Fibroblast of skin of left quadriceps (primary cell): ENCODE data around the gene ALDH16A1.
"Not testable (repeated sequence)": the region's sequence is repeated elsewhere in the genome, so short reads cannot be mapped to it uniquely, and the experiment has no call there.

Experiments used
- DNase-seq, 2 experiments: peaks; one replicate each; pipeline ENCODE4 v3.0.0-alpha.2; 2013; ENCODE audit warnings: low read depth in 2 of 2

The ALDH16A1 gene

DNA sequence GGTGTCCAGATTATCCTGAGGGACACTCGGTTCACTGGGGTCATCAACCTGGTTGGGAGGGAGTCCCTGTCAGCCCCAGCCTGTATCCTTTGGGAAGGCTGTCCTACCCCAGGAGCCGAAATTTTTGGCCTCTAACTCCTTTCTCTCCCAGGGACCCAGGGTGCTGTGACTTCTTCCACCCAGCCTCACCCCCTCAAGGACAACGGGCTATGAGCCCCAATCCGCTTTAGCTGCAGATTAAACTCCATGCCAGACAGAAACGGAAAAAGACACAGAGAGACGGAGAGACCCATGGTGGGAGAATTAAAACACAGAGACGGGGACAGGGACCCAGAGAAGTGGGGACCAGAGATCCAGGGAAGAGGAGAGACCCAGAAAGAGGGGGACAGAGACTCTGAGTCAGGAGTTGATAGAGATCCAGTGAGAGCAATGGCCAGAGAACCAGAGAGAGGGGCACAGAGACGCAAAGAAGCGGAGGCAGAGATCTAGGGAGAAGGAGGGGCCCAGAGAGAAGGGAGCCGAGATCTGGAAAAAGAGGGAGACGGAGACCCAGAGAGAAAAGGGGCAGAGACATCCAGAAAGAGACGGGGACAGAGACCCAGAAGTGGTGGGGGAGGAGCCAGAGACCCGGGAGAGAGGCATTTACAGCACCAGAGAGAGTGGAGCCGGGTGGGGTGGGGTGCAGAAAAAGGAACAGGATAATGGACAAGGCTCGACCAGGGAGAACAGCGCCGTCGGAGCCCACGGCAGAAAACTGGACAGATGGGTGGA is 12.4 kb upstream of the ALDH16A1 start:
- no peak for DNase-seq

GRCh38 chr19:49441210-49441959 is 11.6 kb upstream of the ALDH16A1 start, which contains the start of gene SLC17A7:
TSS of gene SLC17A7 (minus strand) at chr19:49441527. CDS start at chr19:49441379, 148 bp downstream.
- DNase-seq: no peak

GRCh38 chr19:49441960-49442350 is 11.1 kb upstream of the ALDH16A1 start:
- no peak for DNase-seq

DNA sequence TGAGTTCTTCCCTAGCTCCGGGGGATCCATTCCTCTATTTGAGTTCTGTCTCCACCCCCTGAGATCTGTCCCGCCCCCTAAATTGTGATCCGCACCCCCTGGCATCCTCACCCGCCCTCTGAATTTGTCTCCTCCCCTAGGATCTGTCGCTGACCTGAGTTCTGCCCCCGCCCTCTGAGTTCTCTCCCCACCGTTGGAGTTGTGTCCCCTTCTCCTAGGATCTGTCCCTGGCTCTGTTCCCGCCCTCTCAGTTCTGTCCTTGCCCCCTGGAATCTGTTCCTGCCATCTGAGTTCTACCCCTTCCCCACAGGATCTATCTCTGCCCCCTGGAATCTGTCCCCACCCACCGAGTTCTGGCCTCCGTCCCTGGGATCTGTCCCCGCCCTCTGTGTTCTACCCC is 10.7 kb upstream of the ALDH16A1 start:
- no peak for DNase-seq

GRCh38 chr19:49442771-49443365 is 10.2 kb upstream of the ALDH16A1 start:
- peak; percentile 63 to 65 for DNase-seq

DNA sequence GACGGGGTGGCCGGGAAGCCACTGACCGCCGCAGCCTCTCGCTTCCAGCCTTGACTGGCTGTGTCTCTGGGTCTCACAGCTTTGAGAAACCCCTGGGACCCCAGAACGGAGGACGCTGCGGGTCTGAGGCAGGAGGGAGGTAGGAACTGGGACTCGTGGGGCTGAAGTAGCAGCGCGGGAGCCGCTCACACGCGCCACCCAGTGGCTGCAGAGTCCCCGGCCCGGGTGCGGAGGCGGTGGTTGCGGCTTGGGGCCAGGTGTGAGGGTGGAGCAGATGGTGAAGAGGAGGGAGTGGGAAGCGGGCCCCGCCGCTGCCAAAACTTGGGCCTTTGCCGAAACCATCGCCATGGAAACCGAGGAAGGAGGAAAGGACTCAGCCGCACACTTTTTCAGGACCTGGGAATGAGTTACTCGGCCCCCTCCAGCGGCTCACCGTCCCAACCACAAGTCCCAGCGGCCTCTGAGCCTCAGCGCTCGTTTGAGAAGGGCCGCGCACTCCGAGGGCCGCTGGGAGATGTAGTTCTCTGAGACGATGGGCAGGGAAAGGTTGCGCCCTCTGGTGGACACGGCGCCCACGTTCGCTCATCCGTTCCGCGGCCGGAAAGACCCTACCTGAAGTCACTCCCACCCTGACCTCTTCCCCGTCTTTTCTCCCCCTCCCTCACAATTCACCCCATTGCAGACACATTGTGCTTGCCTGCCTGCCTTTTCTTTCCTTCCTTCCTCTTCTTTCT is 9.5 kb upstream of the ALDH16A1 start:
- DNase-seq: peak; percentile 89 to 90

- DNase-seq: not testable (repeated sequence)
Observed at GRCh38 chr19:49444100-49444700, 8.8 kb upstream of the ALDH16A1 start.

DNA sequence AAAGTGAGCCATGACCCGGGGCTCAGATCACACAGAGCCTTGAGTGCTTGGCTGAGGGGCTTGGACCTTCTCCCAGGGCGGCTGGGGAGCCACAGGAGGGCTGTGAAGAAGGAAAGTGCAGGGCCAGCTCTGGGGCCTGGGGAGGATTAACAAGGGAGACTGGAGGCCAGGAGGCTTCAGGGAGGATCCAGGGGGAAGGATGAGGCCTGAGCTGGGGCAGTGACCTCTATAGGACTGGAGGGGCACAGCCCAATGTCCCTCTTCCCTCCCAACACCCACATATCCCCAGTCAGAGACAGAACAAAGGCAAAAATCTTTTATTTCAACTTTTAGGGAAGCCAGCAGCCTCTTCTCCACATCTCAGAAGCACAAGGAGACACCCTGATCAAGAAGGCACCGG is 7.0 kb upstream of the ALDH16A1 start:
- no peak for DNase-seq

- DNase-seq: no peak
Observed at GRCh38 chr19:49447485-49448431, 5.3 kb upstream of the ALDH16A1 start.

- no peak for DNase-seq
Observed at GRCh38 chr19:49448432-49448786, 4.6 kb upstream of the ALDH16A1 start.

GRCh38 chr19:49450405-49450804 is 2.6 kb upstream of the ALDH16A1 start:
- no peak for DNase-seq

- peak; percentile 99 for DNase-seq
Observed at GRCh38 chr19:49451430-49452181, 1.4 kb upstream of the ALDH16A1 start, which contains the start of gene PIH1D1. TSS of gene PIH1D1 (minus strand) at chr19:49451814. CDS start at chr19:49451574, 240 bp downstream.

DNA sequence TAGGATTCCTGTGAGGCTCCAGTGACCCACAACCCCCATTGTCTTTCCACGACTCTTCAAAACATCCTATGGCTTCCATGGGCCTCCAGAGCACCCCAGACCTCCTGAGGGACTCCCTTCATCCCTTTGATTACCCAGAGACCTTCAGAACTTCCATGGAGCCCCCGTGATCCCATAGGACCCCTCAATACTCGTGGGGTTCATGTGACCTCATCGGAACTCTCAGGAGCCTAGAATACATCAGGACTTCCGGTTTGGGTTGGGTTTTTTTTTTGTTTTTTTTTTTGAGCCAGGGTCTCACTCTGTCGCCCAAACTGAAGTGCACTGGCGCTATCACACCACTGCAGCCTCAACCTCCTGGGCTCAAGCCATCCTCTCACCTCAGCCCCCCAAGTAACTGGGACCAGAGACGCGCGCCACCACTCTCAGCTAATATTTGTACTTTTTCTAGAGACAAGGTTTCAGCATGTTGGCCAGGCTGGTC is 774 bp downstream of the ALDH16A1 start:
- DNase-seq: no peak

- no peak for DNase-seq
Observed at GRCh38 chr19:49455773-49456172, 2.7 kb downstream of the ALDH16A1 start.

DNA sequence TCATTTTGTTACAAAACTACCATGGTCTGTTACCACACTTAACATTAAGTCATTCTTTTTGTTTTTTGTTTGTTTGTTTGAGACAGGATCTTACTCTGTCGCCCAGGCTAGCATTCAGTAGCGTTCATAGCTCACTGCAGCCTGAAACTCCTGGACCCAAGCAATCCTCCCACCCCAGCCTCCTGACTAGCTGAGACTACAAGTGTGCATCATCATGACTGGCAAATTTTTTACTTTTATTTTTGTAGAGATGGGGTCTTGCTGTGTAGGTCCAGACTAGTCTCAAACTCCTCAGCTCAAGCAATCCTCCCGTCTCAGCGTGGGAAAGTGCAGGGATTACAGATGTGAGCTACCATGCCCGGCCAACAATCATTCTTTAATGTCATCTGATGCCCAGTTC is 3.3 kb downstream of the ALDH16A1 start:
- no peak for DNase-seq

- DNase-seq: no peak
Observed at GRCh38 chr19:49458567-49458903, 5.5 kb downstream of the ALDH16A1 start.

DNA sequence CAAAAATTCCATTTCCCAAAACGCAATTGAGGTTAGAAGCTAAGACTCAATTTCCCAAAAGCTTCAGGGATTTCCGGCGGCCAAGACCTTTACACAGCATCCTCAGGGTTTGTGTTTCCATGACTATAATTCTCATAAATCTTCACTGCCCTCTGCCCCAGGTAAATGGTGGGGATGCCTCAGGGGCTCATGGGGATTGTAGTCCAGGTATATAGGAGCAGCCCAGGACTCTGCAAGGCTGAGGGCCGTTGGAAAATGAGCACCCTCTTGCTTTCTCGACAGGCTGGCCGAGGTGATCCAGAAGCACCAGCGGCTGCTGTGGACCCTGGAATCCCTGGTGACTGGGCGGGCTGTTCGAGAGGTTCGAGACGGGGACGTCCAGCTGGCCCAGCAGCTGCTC is 6.4 kb downstream of the ALDH16A1 start:
- DNase-seq: no peak

DNA sequence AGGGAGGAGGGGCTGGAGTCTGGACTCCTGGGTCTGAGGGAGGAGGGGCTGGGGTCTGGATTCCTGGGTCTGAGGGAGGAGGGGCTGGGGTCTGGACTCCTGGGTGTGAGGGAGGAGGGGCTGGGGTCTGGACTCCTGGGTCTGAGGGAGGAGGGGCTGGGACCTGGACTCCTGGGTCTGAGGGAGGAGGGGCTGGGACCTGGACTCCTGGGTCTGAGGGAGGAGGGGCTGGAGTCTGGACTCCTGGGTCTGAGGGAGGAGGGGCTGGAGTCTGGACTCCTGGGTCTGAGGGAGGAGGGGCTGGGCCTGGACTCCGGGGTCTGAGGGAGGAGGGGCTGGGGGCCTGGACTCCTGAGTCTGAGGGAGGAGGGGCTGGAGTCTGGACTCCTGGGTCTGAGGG is 8.1 kb downstream of the ALDH16A1 start:
- DNase-seq: not testable (repeated sequence)

DNA sequence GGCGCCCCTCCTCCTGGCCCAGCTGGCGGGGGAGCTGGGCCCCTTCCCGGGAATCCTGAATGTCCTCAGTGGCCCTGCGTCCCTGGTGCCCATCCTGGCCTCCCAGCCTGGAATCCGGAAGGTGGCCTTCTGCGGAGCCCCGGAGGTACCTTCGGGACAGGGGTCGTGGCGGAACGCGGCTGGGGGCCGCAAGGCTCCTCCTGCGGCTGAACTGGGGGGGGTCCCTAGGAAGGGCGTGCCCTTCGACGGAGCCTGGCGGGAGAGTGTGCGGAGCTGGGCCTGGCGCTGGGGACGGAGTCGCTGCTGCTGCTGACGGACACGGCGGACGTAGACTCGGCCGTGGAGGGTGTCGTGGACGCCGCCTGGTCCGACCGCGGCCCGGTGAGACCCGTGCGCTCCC is 8.6 kb downstream of the ALDH16A1 start:
- no peak for DNase-seq

- no peak for DNase-seq
Observed at GRCh38 chr19:49462492-49462891, 9.5 kb downstream of the ALDH16A1 start.
